Neural cell (in vitro differentiated cells): ENCODE measurements around the gene IRF2BP2. TPM values are rescaled to one million over a fixed set of nuclear protein-coding genes. Genes with fewer than 3 reads are reported as not detected.

Experiments used
- H2AFZ ChIP-seq: fragments of 200-600, 300-800 bp; sonication (generic), shearing (Covaris generic); 2 replicates; pipeline ENCODE4 v1.6.0; 2014; ENCODE audit warnings: low read depth, mild to moderate bottlenecking, antibody characterized with exemption, low read length, moderate library complexity
- H3F3A ChIP-seq: fragments of 200-600 bp; shearing (Covaris generic); 2 replicates; pipeline ENCODE4 v1.6.1; 2016; ENCODE audit warnings: mild to moderate bottlenecking, moderate library complexity, mixed read lengths, antibody characterized with exemption, low read length; ENCODE audit not compliant: insufficient read depth, poor library complexity, severe bottlenecking
- H3K27ac ChIP-seq: fragments of 200-600, 300-800 bp; sonication (generic), shearing (Covaris generic); 2 replicates; pipeline ENCODE4 v1.5.1; 2014; ENCODE audit warnings: mild to moderate bottlenecking, low read length, moderate library complexity
- H3K27me3 ChIP-seq: fragments of 300-800, 200-600 bp; sonication (generic), shearing (Covaris generic); 2 replicates; pipeline ENCODE4 v1.6.0; 2014; ENCODE audit warnings: mild to moderate bottlenecking, low read depth, low read length, moderate library complexity; ENCODE audit not compliant: insufficient read depth
- H3K36me3 ChIP-seq: fragments of 300-800, 200-600 bp; sonication (generic), shearing (Covaris generic); 2 replicates; pipeline ENCODE4 v1.5.1; 2014; ENCODE audit warnings: mild to moderate bottlenecking, antibody characterized with exemption, low read length, moderate library complexity; ENCODE audit not compliant: insufficient read depth
- H3K4me2 ChIP-seq: fragments of 300-800, 200-600 bp; sonication (generic), shearing (Covaris generic); 2 replicates; pipeline ENCODE4 v1.6.0; 2014; ENCODE audit warnings: mild to moderate bottlenecking, low read length
- H3K4me3 ChIP-seq: fragments of 300-800, 200-600 bp; sonication (generic), shearing (Covaris generic); 2 replicates; pipeline ENCODE4 v1.5.1; 2014; ENCODE audit warnings: mild to moderate bottlenecking, low read length, moderate library complexity
- H3K79me2 ChIP-seq: fragments of 200-600 bp; shearing (Covaris generic); replicated peaks from 2 replicates; pipeline ENCODE4 v1.6.0; 2014; ENCODE audit warnings: mild to moderate bottlenecking, low read length, moderate library complexity; ENCODE audit not compliant: insufficient read depth
- H3K9ac ChIP-seq: fragments of 300-800, 200-600 bp; sonication (generic), shearing (Covaris generic); 2 replicates; pipeline ENCODE4 v1.6.1; 2016; ENCODE audit warnings: mild to moderate bottlenecking, low read length, mixed read lengths
- H3K9me2 ChIP-seq: fragments of 200-600 bp; shearing (Covaris generic); 2 replicates; pipeline ENCODE4 v1.6.1; 2016; ENCODE audit warnings: mild to moderate bottlenecking, low read length, mixed read lengths; ENCODE audit not compliant: insufficient read depth
- H3K9me3 ChIP-seq: fragments of 200-600, 300-800 bp; sonication (generic), shearing (Covaris generic); 2 replicates; pipeline ENCODE4 v1.6.1; 2016; ENCODE audit warnings: mild to moderate bottlenecking, mixed run types, low read length, moderate library complexity, mixed read lengths
- H4K20me1 ChIP-seq: fragments of 200-600 bp; shearing (Covaris generic); 2 replicates; pipeline ENCODE4 v1.6.1; 2016; ENCODE audit warnings: mild to moderate bottlenecking, mixed run types; ENCODE audit not compliant: insufficient read depth
- CTCF ChIP-seq: fragments of 450-650 bp; IDR thresholded peaks from 2 replicates; pipeline ENCODE4 v1.5.1; 2014; ENCODE audit warnings: antibody characterized with exemption, mild to moderate bottlenecking, moderate library complexity; ENCODE audit not compliant: poor library complexity, severe bottlenecking
- EP300 ChIP-seq: fragments of 450-650 bp; conservative IDR thresholded peaks from 2 replicates; pipeline ENCODE4 v1.6.1; 2014; ENCODE audit warnings: antibody characterized with exemption, mild to moderate bottlenecking, moderate library complexity; ENCODE audit not compliant: poor library complexity, severe bottlenecking
- EZH2 ChIP-seq: fragments of 200-600, 300-800 bp; shearing (Covaris generic), sonication (generic); IDR thresholded peaks from 2 replicates; pipeline ENCODE4 v1.6.1; 2014; ENCODE audit warnings: antibody characterized with exemption, low read length, borderline replicate concordance, mild to moderate bottlenecking; ENCODE audit not compliant: insufficient read depth, poor library complexity, severe bottlenecking
- MXI1 ChIP-seq: fragments of 450-650 bp; conservative IDR thresholded peaks from 2 replicates; pipeline ENCODE4 v1.6.1; 2014; ENCODE audit warnings: antibody characterized with exemption, mild to moderate bottlenecking; ENCODE audit not compliant: poor library complexity, severe bottlenecking
- POLR2AphosphoS5 ChIP-seq: IDR thresholded peaks from 2 replicates; pipeline ENCODE4 v1.6.1; 2012
- RAD21 ChIP-seq: fragments of 450-650 bp; conservative IDR thresholded peaks from 2 replicates; pipeline ENCODE4 v1.6.1; 2014; ENCODE audit warnings: antibody characterized with exemption, mild to moderate bottlenecking, moderate library complexity
- REST ChIP-seq: IDR thresholded peaks from 2 replicates; pipeline ENCODE4 v1.6.1; 2012; ENCODE audit warnings: borderline replicate concordance
- SMC3 ChIP-seq: fragments of 450-650 bp; conservative IDR thresholded peaks from 2 replicates; pipeline ENCODE4 v1.6.1; 2014; ENCODE audit warnings: antibody characterized with exemption, mild to moderate bottlenecking, moderate library complexity; ENCODE audit not compliant: poor library complexity
- TAF1 ChIP-seq: IDR thresholded peaks from 2 replicates; pipeline ENCODE4 v1.6.1; 2012; ENCODE audit warnings: low read depth
- polyA plus RNA-seq: library from polyadenylated mRNA; depleted of rRNA; stranded (reverse); fragments of >200 nt; gene quantifications from 2 replicates; pipeline ENCODE4 v1.2.3, GENCODE V29; 2014

IRF2BP2 gene
- polyA plus RNA-seq, 1 donor from 2014 or later: 56.9 TPM

GRCh38 chr1:234593109-234593508 lies 16.9 kb downstream of the IRF2BP2 start:
- H3K27me3 ChIP-seq: no peaks in the 10 kb centered on the region
- no peaks in the 10 kb centered on the region for H3K79me2 ChIP-seq
- no peaks in the 10 kb centered on the region for H3K9me3 ChIP-seq
- no peak for TF ChIP-seq MXI1
- TF ChIP-seq EZH2: no peak
- no peak for TF ChIP-seq POLR2AphosphoS5
- TF ChIP-seq CTCF: no peak
- TF ChIP-seq TAF1: no peak
- TF ChIP-seq REST: no peak
- TF ChIP-seq SMC3: no peak
- no peak for TF ChIP-seq EP300
- no peak for TF ChIP-seq RAD21
- no peaks in the 10 kb centered on the region for H3F3A ChIP-seq
- no peaks in the 10 kb centered on the region for H3K9me2 ChIP-seq
- H3K27ac ChIP-seq: no peak overlapping the region
- H3K4me3 ChIP-seq: no peak overlapping the region
- no peak overlapping the region for H3K4me2 ChIP-seq
- H2AFZ ChIP-seq: no peak overlapping the region
- no peaks in the 10 kb centered on the region for H4K20me1 ChIP-seq
- no peak overlapping the region for H3K9ac ChIP-seq
- H3K36me3 ChIP-seq: no peaks in the 10 kb centered on the region

- H3K9me3 ChIP-seq: no peaks in the 10 kb centered on the region
- H3K27me3 ChIP-seq: no peaks in the 10 kb centered on the region
- no peak overlapping the region for H3K27ac ChIP-seq
- no peaks in the 10 kb centered on the region for H3F3A ChIP-seq
- no peak overlapping the region for H3K4me3 ChIP-seq
- no peaks in the 10 kb centered on the region for H3K9me2 ChIP-seq
- no peaks in the 10 kb centered on the region for H4K20me1 ChIP-seq
- no peak overlapping the region for H3K9ac ChIP-seq
- TF ChIP-seq MXI1 (no peak), TAF1 (no peak), REST (no peak), EP300 (no peak), EZH2 (no peak), CTCF (no peak), POLR2AphosphoS5 (no peak), SMC3 (no peak), RAD21 (no peak)
- no peak overlapping the region for H3K4me2 ChIP-seq
- H2AFZ ChIP-seq: no peak overlapping the region
- no peaks in the 10 kb centered on the region for H3K36me3 ChIP-seq
- no peaks in the 10 kb centered on the region for H3K79me2 ChIP-seq
Observed at GRCh38 chr1:234592240-234592639, 17.7 kb downstream of the IRF2BP2 start.
